Panc1 (cell line): Measurements from ENCODE around the gene DOCK8. TPM values are rescaled to one million over a fixed set of nuclear protein-coding genes. Genes with fewer than 3 reads are reported as not detected.

Experiments
- ATAC-seq: fragments of 200-7000 bp; cut with Tn5 transposase; 2 replicates; pipeline ENCODE4 v1.9.1; 2020; ENCODE audit warnings: mild to moderate bottlenecking, moderate library complexity
- BruUV-seq: library from RNA; stranded (reverse); fragments of 400-500 nt; replicated peaks from 2 replicates; lab custom pipeline; 2021; lab: Mats Ljungman, UMichigan
- CTCF ChIA-PET: fragments of 300-600 bp; sonication (Branson Sonifier 250); formaldehyde crosslinking; loops from one replicate; lab custom pipeline; 2022; ENCODE audit warnings: antibody characterized with exemption; lab: Charles Lee
- POLR2A ChIA-PET: fragments of 300-600 bp; sonication (Branson Sonifier 250); formaldehyde crosslinking; loops from one replicate; lab custom pipeline; 2022; ENCODE audit warnings: antibody characterized with exemption; lab: Charles Lee
- DNase-seq: peaks from one replicate; pipeline ENCODE4 v3.0.0-alpha.2; 2010; ENCODE audit warnings: low read depth, low spot score
- H3K27ac ChIP-seq: 2 replicates; pipeline ENCODE4 v1.5.1; 2011; ENCODE audit warnings: mild to moderate bottlenecking, low read length, inconsistent platforms
- H3K27me3 ChIP-seq: fragments of 200-500 bp; sonication (Bioruptor generic); 2 replicates; pipeline ENCODE4 v1.6.0; 2014; ENCODE audit warnings: low read length, inconsistent platforms; ENCODE audit not compliant: control insufficient read depth, insufficient read depth
- H3K36me3 ChIP-seq: fragments of 200-500 bp; sonication (Bioruptor generic); 2 replicates; pipeline ENCODE4 v1.5.1; 2014; ENCODE audit warnings: inconsistent platforms, mild to moderate bottlenecking, low read length, moderate library complexity; ENCODE audit not compliant: control insufficient read depth, insufficient read depth
- H3K4me1 ChIP-seq: 2 replicates; pipeline ENCODE4 v1.5.1; 2011; ENCODE audit warnings: inconsistent platforms, mild to moderate bottlenecking, low read length, moderate library complexity; ENCODE audit not compliant: control insufficient read depth, insufficient read depth
- H3K4me3 ChIP-seq, 2 experiments: 2 replicates each; pipeline ENCODE4 v1.5.1; 2011 to 2012; ENCODE audit warnings: low read depth in 2 of 2, low read length in 2 of 2, mild to moderate bottlenecking in 2 of 2, inconsistent platforms in 1 of 2, moderate library complexity in 1 of 2
- H3K9me3 ChIP-seq: fragments of 200-500 bp; sonication (Bioruptor generic); 2 replicates; pipeline ENCODE4 v1.5.1; 2014; ENCODE audit warnings: low read depth, mild to moderate bottlenecking, inconsistent platforms, low read length, moderate library complexity; ENCODE audit not compliant: control insufficient read depth, insufficient read depth
- POLR2AphosphoS5 ChIP-seq: IDR thresholded peaks from 2 replicates; pipeline ENCODE4 v1.6.1; 2012; ENCODE audit warnings: mild to moderate bottlenecking, low read depth, low read length, moderate library complexity
- SIN3A ChIP-seq: IDR thresholded peaks from 2 replicates; pipeline ENCODE4 v1.6.1; 2012; ENCODE audit warnings: low read depth, mild to moderate bottlenecking, low read length, moderate library complexity, borderline replicate concordance; ENCODE audit not compliant: insufficient read depth
- TCF7L2 ChIP-seq: IDR thresholded peaks from 2 replicates; pipeline ENCODE4 v1.6.1; 2011; ENCODE audit warnings: mild to moderate bottlenecking, low read depth, low read length, inconsistent platforms
- in situ Hi-C: cut with HindIII; loops from 2 replicates; pipeline ENCODE4 v1.10.0; 2016; ENCODE audit warnings: low sequenced_read_pairs, low pct_unique_long_range_greater_than_20kb
- intact Hi-C: fragments of 100-400 bp; cut with micrococcal nuclease; formaldehyde crosslinking; loops from one replicate; pipeline ENCODE4 v1.10.0; 2022; ENCODE audit not compliant: unreplicated experiment
- total RNA-seq: library from RNA; stranded (reverse); gene quantifications from one replicate; pipeline ENCODE4 v1.2.1, GENCODE V29; 2021; ENCODE audit not compliant: unreplicated experiment
- TF ChIP-seq, protein P1 (sequence below), 2 experiments: IDR thresholded peaks; 2 replicates each; pipeline ENCODE4 v1.6.1; 2011 to 2012; ENCODE audit warnings: low read depth in 2 of 2, control low read depth in 1 of 2, low read length in 1 of 2, mild to moderate bottlenecking in 1 of 2, moderate library complexity in 1 of 2; ENCODE audit not compliant: insufficient read depth in 1 of 2
- TF ChIP-seq, protein P2 (sequence below): fragments of 450-650 bp; IDR thresholded peaks from 2 replicates; pipeline ENCODE4 v1.5.1; 2017; ENCODE audit warnings: mild to moderate bottlenecking

The DOCK8 gene
- total RNA-seq, 1 experiment from 2014 or later: 1.4 TPM

DNA sequence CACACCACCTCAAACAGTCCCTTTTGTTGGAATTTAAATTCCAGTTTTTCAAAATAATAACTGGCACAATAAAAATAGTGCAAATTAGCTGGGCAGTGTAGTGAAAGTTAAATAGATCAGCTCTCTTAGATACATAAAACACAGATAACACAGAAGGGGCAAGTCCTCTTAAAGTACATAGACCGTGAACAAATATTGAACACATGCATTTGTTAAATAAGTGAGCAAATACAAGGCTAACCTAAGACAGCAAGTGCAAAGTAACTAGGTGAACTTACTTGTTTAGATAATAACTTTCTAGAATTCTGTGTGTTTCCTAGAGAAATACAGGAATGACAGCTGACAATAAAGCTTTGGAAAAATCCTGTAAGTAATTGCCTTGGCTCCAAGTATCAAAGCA, 280.1 kb downstream of the DOCK8 start:
- ChIA-PET CTCF (no interaction called here), POLR2A (no interaction called here)
- Histone ChIP-seq H3K9me3 (no peaks in the 10 kb centered on the region), H3K4me1 (no peaks in the 10 kb centered on the region), H3K27ac (no peak overlapping the region), H3K36me3 (no peaks in the 10 kb centered on the region), H3K4me3 (no peak overlapping the region), H3K27me3 (no peaks in the 10 kb centered on the region)
- ATAC-seq: no peak
- intact Hi-C loops (no loop called here), in situ Hi-C loops (no loop called here)
- no TSS peak for BruUV-seq
- TF ChIP-seq, protein P1, sequence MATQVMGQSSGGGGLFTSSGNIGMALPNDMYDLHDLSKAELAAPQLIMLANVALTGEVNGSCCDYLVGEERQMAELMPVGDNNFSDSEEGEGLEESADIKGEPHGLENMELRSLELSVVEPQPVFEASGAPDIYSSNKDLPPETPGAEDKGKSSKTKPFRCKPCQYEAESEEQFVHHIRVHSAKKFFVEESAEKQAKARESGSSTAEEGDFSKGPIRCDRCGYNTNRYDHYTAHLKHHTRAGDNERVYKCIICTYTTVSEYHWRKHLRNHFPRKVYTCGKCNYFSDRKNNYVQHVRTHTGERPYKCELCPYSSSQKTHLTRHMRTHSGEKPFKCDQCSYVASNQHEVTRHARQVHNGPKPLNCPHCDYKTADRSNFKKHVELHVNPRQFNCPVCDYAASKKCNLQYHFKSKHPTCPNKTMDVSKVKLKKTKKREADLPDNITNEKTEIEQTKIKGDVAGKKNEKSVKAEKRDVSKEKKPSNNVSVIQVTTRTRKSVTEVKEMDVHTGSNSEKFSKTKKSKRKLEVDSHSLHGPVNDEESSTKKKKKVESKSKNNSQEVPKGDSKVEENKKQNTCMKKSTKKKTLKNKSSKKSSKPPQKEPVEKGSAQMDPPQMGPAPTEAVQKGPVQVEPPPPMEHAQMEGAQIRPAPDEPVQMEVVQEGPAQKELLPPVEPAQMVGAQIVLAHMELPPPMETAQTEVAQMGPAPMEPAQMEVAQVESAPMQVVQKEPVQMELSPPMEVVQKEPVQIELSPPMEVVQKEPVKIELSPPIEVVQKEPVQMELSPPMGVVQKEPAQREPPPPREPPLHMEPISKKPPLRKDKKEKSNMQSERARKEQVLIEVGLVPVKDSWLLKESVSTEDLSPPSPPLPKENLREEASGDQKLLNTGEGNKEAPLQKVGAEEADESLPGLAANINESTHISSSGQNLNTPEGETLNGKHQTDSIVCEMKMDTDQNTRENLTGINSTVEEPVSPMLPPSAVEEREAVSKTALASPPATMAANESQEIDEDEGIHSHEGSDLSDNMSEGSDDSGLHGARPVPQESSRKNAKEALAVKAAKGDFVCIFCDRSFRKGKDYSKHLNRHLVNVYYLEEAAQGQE (IDR thresholded peaks at IDR 0.05; ENCODE audit: insufficient read depth in 1 of 2, low read depth in 2 of 2, low read length in 1 of 2): no peak
- TF ChIP-seq, protein P2, sequence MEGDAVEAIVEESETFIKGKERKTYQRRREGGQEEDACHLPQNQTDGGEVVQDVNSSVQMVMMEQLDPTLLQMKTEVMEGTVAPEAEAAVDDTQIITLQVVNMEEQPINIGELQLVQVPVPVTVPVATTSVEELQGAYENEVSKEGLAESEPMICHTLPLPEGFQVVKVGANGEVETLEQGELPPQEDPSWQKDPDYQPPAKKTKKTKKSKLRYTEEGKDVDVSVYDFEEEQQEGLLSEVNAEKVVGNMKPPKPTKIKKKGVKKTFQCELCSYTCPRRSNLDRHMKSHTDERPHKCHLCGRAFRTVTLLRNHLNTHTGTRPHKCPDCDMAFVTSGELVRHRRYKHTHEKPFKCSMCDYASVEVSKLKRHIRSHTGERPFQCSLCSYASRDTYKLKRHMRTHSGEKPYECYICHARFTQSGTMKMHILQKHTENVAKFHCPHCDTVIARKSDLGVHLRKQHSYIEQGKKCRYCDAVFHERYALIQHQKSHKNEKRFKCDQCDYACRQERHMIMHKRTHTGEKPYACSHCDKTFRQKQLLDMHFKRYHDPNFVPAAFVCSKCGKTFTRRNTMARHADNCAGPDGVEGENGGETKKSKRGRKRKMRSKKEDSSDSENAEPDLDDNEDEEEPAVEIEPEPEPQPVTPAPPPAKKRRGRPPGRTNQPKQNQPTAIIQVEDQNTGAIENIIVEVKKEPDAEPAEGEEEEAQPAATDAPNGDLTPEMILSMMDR: no peak
- TF ChIP-seq SIN3A: no peak
- TF ChIP-seq TCF7L2: no peak
- no peak for DNase-seq

DNA sequence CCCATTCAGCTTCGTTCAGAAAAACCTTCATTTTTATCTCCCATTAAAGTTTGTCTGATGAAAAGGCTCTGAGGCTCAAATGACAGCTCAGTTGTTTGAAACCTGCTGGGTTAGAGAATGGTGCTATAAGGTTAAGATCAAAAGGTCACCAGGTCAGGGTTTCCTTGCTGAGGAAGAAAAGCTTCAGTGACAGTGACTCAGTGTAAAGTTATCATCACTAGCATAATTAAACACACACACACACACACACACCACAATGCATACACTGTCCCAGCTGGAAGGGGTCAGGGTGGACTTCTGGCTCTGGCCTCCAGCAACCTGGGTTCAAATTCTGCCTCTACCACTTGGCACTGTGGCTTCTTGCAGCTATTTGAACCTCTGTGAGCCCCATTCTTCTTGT, 281.1 kb downstream of the DOCK8 start:
- in situ Hi-C loops (no loop called here), intact Hi-C loops (no loop called here)
- ChIA-PET CTCF (interaction anchor here (0.6 kb wide), 1 partner anchor 191 kb away, joined by 4 read pairs; no protein-coding TSS in a partner anchor), POLR2A (no interaction called here)
- Histone ChIP-seq H3K27ac (no peak overlapping the region), H3K9me3 (no peaks in the 10 kb centered on the region), H3K4me3 (no peak overlapping the region), H3K27me3 (no peaks in the 10 kb centered on the region), H3K36me3 (no peaks in the 10 kb centered on the region), H3K4me1 (no peaks in the 10 kb centered on the region)
- DNase-seq: no peak
- ATAC-seq: no peak
- BruUV-seq: no TSS peak
- no peak for TF ChIP-seq POLR2AphosphoS5
- TF ChIP-seq, protein P1 (IDR thresholded peaks at IDR 0.05; ENCODE audit: insufficient read depth in 1 of 2, low read depth in 2 of 2, low read length in 1 of 2): no peak
- TF ChIP-seq, protein P2: no peak
- TF ChIP-seq SIN3A: no peak
- TF ChIP-seq TCF7L2: no peak
